ENCODE results near the gene PCIF1.

Gene PCIF1

GRCh38 chr20:45937765-45938164, 3.3 kb downstream of the PCIF1 start:
- H3K4me3 ChIP-seq (replicated peaks; ENCODE audit: low read depth, low read length): no peak overlapping the region
- H3K36me3 ChIP-seq (ENCODE audit: control insufficient read depth, insufficient read depth, low read length): peaks cover 29% of the 10 kb centered on the region
- DNase-seq (ENCODE audit: extremely low read depth, insufficient read length): no peak
- H3K27me3 ChIP-seq (replicated peaks; ENCODE audit: control insufficient read depth, insufficient read depth, low read length): no peaks in the 10 kb centered on the region
- TF ChIP-seq, protein P1, sequence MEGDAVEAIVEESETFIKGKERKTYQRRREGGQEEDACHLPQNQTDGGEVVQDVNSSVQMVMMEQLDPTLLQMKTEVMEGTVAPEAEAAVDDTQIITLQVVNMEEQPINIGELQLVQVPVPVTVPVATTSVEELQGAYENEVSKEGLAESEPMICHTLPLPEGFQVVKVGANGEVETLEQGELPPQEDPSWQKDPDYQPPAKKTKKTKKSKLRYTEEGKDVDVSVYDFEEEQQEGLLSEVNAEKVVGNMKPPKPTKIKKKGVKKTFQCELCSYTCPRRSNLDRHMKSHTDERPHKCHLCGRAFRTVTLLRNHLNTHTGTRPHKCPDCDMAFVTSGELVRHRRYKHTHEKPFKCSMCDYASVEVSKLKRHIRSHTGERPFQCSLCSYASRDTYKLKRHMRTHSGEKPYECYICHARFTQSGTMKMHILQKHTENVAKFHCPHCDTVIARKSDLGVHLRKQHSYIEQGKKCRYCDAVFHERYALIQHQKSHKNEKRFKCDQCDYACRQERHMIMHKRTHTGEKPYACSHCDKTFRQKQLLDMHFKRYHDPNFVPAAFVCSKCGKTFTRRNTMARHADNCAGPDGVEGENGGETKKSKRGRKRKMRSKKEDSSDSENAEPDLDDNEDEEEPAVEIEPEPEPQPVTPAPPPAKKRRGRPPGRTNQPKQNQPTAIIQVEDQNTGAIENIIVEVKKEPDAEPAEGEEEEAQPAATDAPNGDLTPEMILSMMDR (IDR thresholded peaks at IDR 0.05; ENCODE audit: insufficient read depth, low read length, poor library complexity, severe bottlenecking): no peak

DNA sequence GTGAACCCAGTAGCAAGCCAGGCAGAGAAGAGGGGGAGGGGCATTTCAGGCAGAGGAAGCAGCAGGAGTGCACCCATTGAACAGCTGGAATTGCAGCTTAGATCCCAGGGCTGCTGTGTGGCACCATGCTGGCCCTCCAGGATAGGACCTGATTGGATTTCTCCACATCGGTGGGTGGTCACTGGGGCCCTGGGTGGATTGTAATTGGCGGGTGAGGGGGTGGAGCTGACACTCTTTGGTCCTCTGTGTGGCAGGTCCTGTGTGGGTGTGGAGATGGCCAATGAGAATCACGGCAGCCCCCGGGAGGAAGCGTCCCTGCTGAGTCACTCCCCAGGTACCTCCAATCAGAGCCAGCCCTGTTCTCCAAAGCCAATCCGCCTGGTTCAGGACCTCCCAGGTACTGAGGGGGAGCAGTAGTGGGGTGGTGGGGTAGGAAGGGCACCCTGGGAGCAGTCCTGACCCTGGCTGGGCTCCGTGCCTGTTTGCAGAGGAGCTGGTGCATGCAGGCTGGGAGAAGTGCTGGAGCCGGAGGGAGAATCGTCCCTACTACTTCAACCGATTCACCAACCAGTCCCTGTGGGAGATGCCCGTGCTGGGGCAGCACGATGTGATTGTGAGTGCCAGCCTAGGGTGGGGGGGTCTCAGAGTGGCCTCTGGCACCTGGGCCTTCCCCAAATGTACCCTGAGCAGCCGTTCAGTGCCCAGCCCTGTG, 4.4 kb downstream of the PCIF1 start:
- Histone ChIP-seq H3K4me3 (replicated peaks; ENCODE audit: low read depth, low read length) (no peak overlapping the region), H3K27me3 (replicated peaks; ENCODE audit: control insufficient read depth, insufficient read depth, low read length) (no peaks in the 10 kb centered on the region), H3K36me3 (ENCODE audit: control insufficient read depth, insufficient read depth, low read length) (peaks cover 37% of the 10 kb centered on the region)
- DNase-seq (ENCODE audit: extremely low read depth, insufficient read length): no peak
- TF ChIP-seq, protein P1 (IDR thresholded peaks at IDR 0.05; ENCODE audit: insufficient read depth, low read length, poor library complexity, severe bottlenecking): no peak

DNA sequence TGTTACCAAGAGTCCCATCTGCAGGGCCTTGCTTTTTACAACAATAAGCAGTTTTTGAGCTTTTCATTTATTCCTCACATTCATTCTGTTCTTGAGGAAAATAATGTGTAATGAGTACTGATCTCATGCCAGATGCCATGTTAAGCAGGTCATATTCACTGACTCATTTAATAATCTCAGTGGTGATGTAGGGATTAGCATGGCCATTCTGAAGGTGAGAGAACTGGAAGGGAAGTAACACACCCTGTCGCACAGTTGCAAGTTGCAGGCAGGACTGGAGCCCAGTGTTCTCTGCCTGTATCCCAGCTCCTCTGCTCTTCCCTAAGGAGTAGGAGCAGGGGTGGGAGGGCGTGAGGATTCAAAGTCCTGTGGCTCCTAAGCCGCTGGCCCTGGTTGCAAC, 5.6 kb downstream of the PCIF1 start:
- Histone ChIP-seq H3K4me3 (replicated peaks; ENCODE audit: low read depth, low read length) (no peak overlapping the region), H3K36me3 (ENCODE audit: control insufficient read depth, insufficient read depth, low read length) (peaks cover 46% of the 10 kb centered on the region), H3K27me3 (replicated peaks; ENCODE audit: control insufficient read depth, insufficient read depth, low read length) (no peaks in the 10 kb centered on the region)
- no peak for DNase-seq (ENCODE audit: extremely low read depth, insufficient read length)
- TF ChIP-seq, protein P1 (IDR thresholded peaks at IDR 0.05; ENCODE audit: insufficient read depth, low read length, poor library complexity, severe bottlenecking): no peak

DNA sequence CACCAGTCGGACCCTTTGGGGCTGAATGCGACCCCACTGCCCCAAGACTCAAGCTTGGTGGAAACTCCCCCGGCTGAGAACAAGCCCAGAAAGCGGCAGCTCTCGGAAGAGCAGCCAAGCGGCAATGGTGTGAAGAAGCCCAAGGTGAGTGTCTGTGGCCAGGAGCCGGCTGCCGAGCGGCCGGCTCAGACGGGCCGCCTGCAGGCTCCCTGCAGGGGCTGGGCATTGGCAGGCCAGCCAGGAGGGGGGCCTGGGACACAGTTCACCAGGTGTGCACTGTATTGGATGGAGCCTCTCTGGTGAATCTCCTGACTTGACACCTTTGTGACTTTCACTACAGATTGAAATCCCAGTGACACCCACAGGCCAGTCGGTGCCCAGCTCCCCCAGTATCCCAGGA, 6.0 kb downstream of the PCIF1 start:
- H3K36me3 ChIP-seq (ENCODE audit: control insufficient read depth, insufficient read depth, low read length): peaks cover 48% of the 10 kb centered on the region
- H3K4me3 ChIP-seq (replicated peaks; ENCODE audit: low read depth, low read length): no peak overlapping the region
- no peaks in the 10 kb centered on the region for H3K27me3 ChIP-seq (replicated peaks; ENCODE audit: control insufficient read depth, insufficient read depth, low read length)
- TF ChIP-seq, protein P1 (IDR thresholded peaks at IDR 0.05; ENCODE audit: insufficient read depth, low read length, poor library complexity, severe bottlenecking): no peak
- no peak for DNase-seq (ENCODE audit: extremely low read depth, insufficient read length)

DNA sequence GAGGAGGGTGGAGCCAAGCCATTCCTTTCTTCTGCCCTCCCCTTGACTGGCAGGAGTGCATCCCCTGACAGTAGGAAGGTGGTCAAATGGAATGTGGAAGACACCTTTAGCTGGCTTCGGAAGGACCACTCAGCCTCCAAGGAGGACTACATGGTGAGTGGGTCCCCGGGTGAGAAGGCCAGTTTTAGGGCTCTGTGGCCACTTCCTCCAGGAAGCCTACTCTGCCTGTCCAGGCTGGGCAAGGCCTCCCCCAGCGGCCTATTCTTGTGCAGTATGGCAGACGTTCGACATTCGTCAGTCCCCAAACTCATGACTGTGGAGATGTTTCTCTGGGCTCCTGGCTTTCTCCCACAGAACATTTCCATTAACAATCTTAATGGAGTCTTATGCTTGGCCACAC, 9.1 kb downstream of the PCIF1 start:
- TF ChIP-seq, protein P1 (IDR thresholded peaks at IDR 0.05; ENCODE audit: insufficient read depth, low read length, poor library complexity, severe bottlenecking): no peak
- Histone ChIP-seq H3K4me3 (replicated peaks; ENCODE audit: low read depth, low read length) (no peak overlapping the region), H3K36me3 (ENCODE audit: control insufficient read depth, insufficient read depth, low read length) (peaks cover 59% of the 10 kb centered on the region), H3K27me3 (replicated peaks; ENCODE audit: control insufficient read depth, insufficient read depth, low read length) (no peaks in the 10 kb centered on the region)
- DNase-seq (ENCODE audit: extremely low read depth, insufficient read length): no peak
